Heart left ventricle (tissue), 13 donors: Measurements from ENCODE around the gene BIN2.

Source experiments
- CTCF ChIP-seq, 12 donors: fragments of 200-600 bp; sonication (generic) in 4 of 12; IDR thresholded peaks; one replicate each; pipeline versions ENCODE4 v1.5.0 to v1.8.0; 2018 to 2022; ENCODE audit warnings: antibody characterized with exemption in 12 of 12, mild to moderate bottlenecking in 5 of 12
- POLR2A ChIP-seq, 2 donors: fragments of 450-650 bp; IDR thresholded peaks; one replicate each; pipeline ENCODE4 v1.6.1; 2017; ENCODE audit warnings: antibody characterized with exemption in 2 of 2, mild to moderate bottlenecking in 2 of 2, moderate library complexity in 2 of 2
- donor health status: ischemic (EF 13 %, LVEDD 7.1; RV severe dilation, severe dysfunction).
- donor health status: DM: no; HTN: yes; CAD: no.
- donor health status: DM: no; HTN: no; CAD: no.
- donor health status: ischemic (EF 25% LVEDD 6.9; RV normal size, moderate dysfunction).
- donor health status: ischemic (EF 25% LVEDD 5.7; RV mildly dilated, moderate dysfunction).
- donor health status: ischemic (EF 35%, LVEDD 5.7; RV mildly dilated, moderate dysfunction).
- donor health status: nonischemic (EF 11% LVEDD 7.7; RV severe dilation, severe dysfunction).
- donor health status: DM: yes; HTN: yes; CAD: no.
- donor health status: PGD.
- donor health status: ischemic (EF 29% LVEDD 5.4; RV normal size, mild dysfunction).
- donor health status: nonischemic (EF 23%, LVEDD 6.1; RV moderate dilation, normal function).

GRCh38 chr12:51269174-51270066 is 54.6 kb downstream of the BIN2 start:
- peak in 10 of 12 donors; percentile 24 to 52 (median 37) for TF ChIP-seq CTCF (IDR thresholded peaks at IDR 0.05)
- TF ChIP-seq POLR2A (IDR thresholded peaks at IDR 0.05) = no peak
